ENCODE results near the gene ABTB1. TPM values are rescaled to one million over a fixed set of nuclear protein-coding genes. Genes with fewer than 3 reads are reported as not detected.
"Not testable (repeated sequence)": the region's sequence is repeated elsewhere in the genome, so short reads cannot be mapped to it uniquely, and the experiment has no call there.

Gene ABTB1
- total RNA-seq, 2 experiments from 2014 or later: 9.7 to 10.6 TPM

DNA sequence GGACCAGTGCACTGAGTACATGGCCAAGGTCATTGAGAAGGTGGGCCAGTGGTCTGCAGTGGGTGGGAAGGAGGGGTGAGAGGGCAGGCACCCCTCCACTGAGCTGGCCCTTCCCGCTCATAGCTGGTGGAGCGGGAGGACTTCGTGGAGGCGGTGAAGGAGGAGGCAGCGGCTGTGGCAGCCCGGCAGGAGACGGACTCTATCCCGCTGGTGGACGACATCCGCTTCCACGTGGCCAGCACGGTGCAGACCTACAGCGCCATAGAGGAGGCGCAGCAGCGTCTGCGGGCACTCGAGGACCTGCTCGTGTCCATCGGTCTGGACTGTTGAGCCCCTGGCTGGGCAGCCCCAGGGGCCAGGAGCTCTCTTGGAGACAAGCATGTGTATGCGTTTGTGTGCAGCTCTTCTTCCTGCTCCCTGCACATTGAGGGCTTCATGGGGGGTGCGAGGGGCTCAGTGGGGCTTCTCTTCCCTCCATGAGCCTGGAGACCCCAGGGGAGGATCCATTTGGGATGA, 7.5 kb downstream of the ABTB1 start:
- Mint-ChIP-seq H3K4me1 (ENCODE audit: low read depth) (peaks cover 14% of the 10 kb centered on the region), H3K4me3 (no peak overlapping the region), H3K36me3 (ENCODE audit: low read depth) (no peaks in the 10 kb centered on the region), H3K27ac (no peak overlapping the region), H3K27me3 (no peaks in the 10 kb centered on the region), H3K9me3 (no peaks in the 10 kb centered on the region)
- ChIA-PET CTCF (interaction anchor here (0.9 kb wide), 1 partner anchor 28 kb away, joined by 3 read pairs; no protein-coding TSS in a partner anchor), POLR2A (interaction anchor here (0.9 kb wide), 1 partner anchor 58 kb away, joined by 3 read pairs; no protein-coding TSS in a partner anchor)
- TF ChIP-seq, protein P1, sequence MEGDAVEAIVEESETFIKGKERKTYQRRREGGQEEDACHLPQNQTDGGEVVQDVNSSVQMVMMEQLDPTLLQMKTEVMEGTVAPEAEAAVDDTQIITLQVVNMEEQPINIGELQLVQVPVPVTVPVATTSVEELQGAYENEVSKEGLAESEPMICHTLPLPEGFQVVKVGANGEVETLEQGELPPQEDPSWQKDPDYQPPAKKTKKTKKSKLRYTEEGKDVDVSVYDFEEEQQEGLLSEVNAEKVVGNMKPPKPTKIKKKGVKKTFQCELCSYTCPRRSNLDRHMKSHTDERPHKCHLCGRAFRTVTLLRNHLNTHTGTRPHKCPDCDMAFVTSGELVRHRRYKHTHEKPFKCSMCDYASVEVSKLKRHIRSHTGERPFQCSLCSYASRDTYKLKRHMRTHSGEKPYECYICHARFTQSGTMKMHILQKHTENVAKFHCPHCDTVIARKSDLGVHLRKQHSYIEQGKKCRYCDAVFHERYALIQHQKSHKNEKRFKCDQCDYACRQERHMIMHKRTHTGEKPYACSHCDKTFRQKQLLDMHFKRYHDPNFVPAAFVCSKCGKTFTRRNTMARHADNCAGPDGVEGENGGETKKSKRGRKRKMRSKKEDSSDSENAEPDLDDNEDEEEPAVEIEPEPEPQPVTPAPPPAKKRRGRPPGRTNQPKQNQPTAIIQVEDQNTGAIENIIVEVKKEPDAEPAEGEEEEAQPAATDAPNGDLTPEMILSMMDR (IDR thresholded peaks at IDR 0.05): no peak
- DNase-seq: no peak
- intact Hi-C loops (cut with micrococcal nuclease): no loop called here
- ATAC-seq: no peak

DNA sequence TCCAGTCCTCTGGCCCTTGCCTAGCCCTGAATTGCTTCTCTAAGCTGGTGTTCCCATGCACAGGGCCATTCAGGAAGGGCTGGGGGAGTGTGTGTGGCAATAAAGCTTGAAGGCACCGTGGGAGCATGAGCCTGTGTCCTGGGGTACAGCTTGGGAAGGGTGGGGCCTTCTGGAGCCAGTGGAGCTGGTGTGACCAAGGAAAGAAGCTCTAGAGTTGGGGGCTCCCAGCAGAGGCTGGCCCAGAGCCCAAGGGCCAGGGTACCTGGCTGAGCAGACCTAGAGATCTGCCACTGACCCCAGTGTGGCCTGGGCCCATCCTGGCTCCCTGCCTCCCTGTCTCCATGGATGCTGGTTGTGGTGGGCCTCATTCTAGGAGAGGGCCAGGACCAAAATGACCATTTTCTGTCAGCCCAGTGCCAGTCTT, 8.1 kb downstream of the ABTB1 start:
- intact Hi-C loops (cut with micrococcal nuclease): no loop called here
- ATAC-seq: no peak
- CTCF ChIA-PET: interaction anchor here (1.6 kb wide), 1 partner anchor 28 kb away, joined by 3 read pairs; no protein-coding TSS in a partner anchor

DNA sequence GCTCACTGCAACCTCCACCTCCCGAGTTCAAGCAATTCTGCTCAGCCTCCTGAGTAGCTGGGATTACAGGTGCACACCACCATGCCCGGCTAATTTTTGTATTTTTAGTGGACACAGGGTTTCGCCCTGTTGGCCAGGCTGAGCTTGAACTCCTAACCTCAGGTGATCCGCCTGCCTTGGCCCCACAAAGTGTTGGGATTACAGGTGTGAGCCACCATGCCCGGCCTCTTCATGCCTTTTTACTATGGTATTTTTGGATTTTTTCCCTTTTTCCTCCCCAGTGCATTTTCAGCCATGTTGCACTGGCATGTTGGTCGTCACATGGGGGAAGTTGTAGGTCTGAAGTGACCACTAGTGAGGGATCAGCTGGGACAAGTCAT, 9.4 kb downstream of the ABTB1 start:
- ChIA-PET POLR2A (interaction anchor here (0.7 kb wide), 1 partner anchor 10 kb away, joined by 4 read pairs; no protein-coding TSS in a partner anchor), CTCF (interaction anchor here (1.0 to 3.3 kb wide), 3 partner anchors 10 to 29 kb away, joined by 3 to 17 read pairs (median 4); partner anchors contain the start of gene ABTB1)
- H3K36me3 Mint-ChIP-seq (ENCODE audit: low read depth); H3K9me3 Mint-ChIP-seq; H3K4me3 Mint-ChIP-seq; H3K27ac Mint-ChIP-seq; H3K27me3 Mint-ChIP-seq; intact Hi-C loops (cut with micrococcal nuclease); DNase-seq; ATAC-seq: not testable (repeated sequence)
- H3K4me1 Mint-ChIP-seq (ENCODE audit: low read depth): peaks cover 11% of the 10 kb centered on the region

More for the DNA sequence above, 8.1 kb downstream of the ABTB1 start:
- Mint-ChIP-seq H3K4me3 (no peak overlapping the region), H3K4me1 (ENCODE audit: low read depth) (peaks cover 11% of the 10 kb centered on the region), H3K27me3 (no peaks in the 10 kb centered on the region), H3K36me3 (ENCODE audit: low read depth) (no peaks in the 10 kb centered on the region), H3K9me3 (no peaks in the 10 kb centered on the region), H3K27ac (no peak overlapping the region)
- no peak for DNase-seq
- TF ChIP-seq, protein P1 (IDR thresholded peaks at IDR 0.05): no peak
- POLR2A ChIA-PET: no interaction called here

DNA sequence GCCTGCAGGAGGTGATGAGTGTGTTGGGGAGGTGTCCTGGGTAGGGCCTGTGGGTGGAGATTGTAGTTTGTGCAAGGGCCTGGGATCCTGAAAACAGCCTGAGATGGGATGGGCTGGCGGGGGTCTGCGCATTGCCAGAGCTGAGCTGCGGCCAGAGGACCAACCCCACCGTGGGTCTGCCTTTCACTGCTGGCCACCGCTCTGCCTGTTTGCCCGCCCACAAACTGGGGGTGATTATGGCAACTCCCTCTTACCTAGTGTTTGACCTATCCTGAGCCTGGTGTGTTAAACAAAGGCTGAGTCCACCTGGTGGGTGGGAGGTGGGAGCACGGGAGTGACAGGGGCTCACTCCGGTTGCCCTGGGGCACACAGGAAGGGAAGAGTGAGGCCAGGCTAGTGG, 9.8 kb downstream of the ABTB1 start:
- TF ChIP-seq, protein P1 (IDR thresholded peaks at IDR 0.05): no peak
- Mint-ChIP-seq H3K36me3 (ENCODE audit: low read depth) (no peaks in the 10 kb centered on the region), H3K4me1 (ENCODE audit: low read depth) (peaks cover 11% of the 10 kb centered on the region), H3K27ac (no peak overlapping the region), H3K27me3 (no peaks in the 10 kb centered on the region), H3K4me3 (no peak overlapping the region), H3K9me3 (no peaks in the 10 kb centered on the region)
- POLR2A ChIA-PET: no interaction called here
- intact Hi-C loops (cut with micrococcal nuclease): no loop called here
- CTCF ChIA-PET: interaction anchor here (1.0 to 3.3 kb wide), 5 partner anchors 10 to 277 kb away, joined by 3 to 17 read pairs (median 4); partner anchors contain the start of gene ABTB1
- ATAC-seq: no peak
- no peak for DNase-seq

DNA sequence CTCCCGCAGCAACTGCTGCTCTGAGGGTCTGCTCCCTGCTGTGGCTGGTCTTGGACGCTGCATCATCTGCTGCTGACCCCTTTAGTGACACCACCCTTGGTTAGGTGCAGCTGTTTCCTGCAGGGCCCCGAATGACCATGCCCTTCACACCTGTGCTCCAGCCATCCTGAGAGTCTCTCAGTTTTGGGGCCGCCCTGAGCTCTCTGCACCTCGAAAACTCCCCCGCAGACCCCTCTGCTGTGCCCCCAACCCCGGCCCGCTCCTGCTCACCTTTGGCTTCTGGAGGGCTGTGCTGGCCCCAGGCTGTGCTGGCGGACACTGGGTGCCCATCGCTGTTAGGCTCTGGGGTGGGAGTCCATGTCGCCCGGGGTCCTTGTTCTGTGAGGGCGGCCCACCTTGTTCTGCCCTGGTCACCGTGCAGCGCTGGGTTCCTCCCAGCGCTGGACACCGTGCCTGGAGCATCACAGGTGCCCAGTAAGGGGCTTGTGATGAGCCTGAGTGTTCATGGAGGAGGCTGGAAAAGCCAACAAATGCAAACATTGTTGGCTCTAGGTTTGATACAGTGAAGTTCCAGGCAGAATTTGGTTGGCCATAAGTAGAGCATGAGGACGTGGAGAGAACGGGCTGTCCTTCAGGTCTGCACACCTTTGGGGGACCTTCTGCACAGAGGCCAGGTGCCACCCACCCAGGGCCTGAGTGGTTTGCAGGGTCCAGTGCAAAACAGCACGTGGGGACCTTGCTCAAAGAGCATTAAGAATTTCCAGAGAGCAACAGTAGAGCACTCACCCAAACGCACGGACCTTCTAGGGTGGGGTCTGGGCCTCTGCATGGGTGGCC, 12.3 kb downstream of the ABTB1 start:
- no peak for DNase-seq
- no peaks in the 10 kb centered on the region for H3K27me3 Mint-ChIP-seq

More for the DNA sequence above, 12.3 kb downstream of the ABTB1 start:
- Mint-ChIP-seq H3K9me3 (no peaks in the 10 kb centered on the region), H3K27ac (no peak overlapping the region), H3K4me3 (no peak overlapping the region), H3K36me3 (ENCODE audit: low read depth) (no peaks in the 10 kb centered on the region), H3K4me1 (ENCODE audit: low read depth) (peaks cover 11% of the 10 kb centered on the region)
- ATAC-seq: peak; percentile 43
- CTCF ChIA-PET: no interaction called here
- intact Hi-C loops (cut with micrococcal nuclease): no loop called here
- POLR2A ChIA-PET: no interaction called here
- TF ChIP-seq, protein P1 (IDR thresholded peaks at IDR 0.05): no peak
